ENCODE results near the gene CDX1. TPM values are rescaled to one million over a fixed set of nuclear protein-coding genes. Genes with fewer than 3 reads are reported as not detected.
"Not testable (repeated sequence)": the region's sequence is repeated elsewhere in the genome, so short reads cannot be mapped to it uniquely, and the experiment has no call there.

CDX1 gene
- total and polyA plus RNA-seq, 9 donors, result 0.12 to 6.0 (median 0.32) TPM

DNA sequence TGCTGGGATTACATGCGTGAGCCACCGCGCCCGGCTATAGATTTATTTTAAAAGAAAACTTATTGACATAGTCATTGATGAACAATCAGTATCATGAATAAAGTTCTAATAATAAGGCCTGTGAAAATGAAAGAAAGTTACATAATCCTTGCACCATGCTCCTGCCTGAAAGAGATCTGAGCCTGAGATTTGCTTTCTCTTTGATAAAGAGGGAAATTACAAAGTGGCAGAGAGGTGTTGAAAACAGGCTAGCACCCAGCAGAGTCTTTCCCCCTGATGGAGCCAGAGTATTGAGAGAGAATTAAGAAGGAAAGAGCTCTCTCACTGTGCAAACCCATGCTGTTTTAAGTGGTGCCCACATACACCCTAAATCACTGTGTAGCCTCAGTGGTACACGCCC is 60.5 kb downstream of the CDX1 start:
- Histone ChIP-seq H3K4me1 (ENCODE audit: control insufficient read depth, insufficient read depth, low read length) (no peaks in the 10 kb centered on the region), H3K36me3 (ENCODE audit: control insufficient read depth, insufficient read depth, low read length) (peaks cover 18% of the 10 kb centered on the region), H3K27ac (ENCODE audit: low read length) (no peak overlapping the region), H3K9me3 (replicated peaks; ENCODE audit: control insufficient read depth, low read depth, low read length) (no peaks in the 10 kb centered on the region), H3K27me3 (ENCODE audit: control insufficient read depth, insufficient read depth, low read length) (no peaks in the 10 kb centered on the region), H3K4me3 (ENCODE audit: low read length) (no peak overlapping the region)
- WGBS (ENCODE audit: insufficient coverage), result 92% methylated on average over 1 of the region's 5 CpGs
- no peak for DNase-seq

DNA sequence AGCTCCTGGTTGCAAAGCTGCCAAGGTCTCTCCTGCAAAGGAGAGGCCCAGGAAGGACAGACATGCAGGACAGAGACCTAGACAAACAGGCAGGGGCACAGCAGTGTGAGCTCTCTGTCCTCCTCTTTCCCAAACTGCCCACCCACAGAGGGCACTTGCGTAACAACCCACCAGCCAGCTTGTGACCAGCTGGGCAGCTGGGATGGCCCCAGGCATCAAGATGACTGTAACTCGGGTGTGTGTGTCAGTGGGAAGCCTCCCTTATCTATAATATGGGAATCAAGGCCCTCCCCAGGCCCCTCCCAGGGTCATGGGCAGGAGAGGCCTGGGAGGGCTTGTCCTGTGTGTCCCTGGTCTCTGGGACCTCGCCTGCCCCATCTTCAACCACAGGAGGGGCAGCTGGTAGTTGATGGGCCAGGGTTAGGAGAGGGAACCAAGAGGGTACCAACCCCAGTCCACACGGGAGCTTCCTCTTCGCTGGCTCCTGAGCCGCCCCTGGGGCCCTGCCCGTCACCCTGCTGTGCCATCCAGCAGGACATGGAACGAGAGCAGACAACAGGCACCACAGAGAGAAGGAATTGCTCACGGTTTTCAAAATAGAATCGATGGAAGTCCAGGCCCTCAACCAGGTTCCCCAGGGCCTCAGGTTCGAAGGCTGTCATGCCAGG is 61.2 kb downstream of the CDX1 start:
- H3K4me3 ChIP-seq (ENCODE audit: low read length), result no peak overlapping the region
- H3K36me3 ChIP-seq (ENCODE audit: control insufficient read depth, insufficient read depth, low read length), result peaks cover 20% of the 10 kb centered on the region
- no peaks in the 10 kb centered on the region for H3K27me3 ChIP-seq (ENCODE audit: control insufficient read depth, insufficient read depth, low read length)
- no peaks in the 10 kb centered on the region for H3K4me1 ChIP-seq (ENCODE audit: control insufficient read depth, insufficient read depth, low read length)
- 91% methylated on average over 6 of the region's 11 CpGs for WGBS (ENCODE audit: insufficient coverage)
- no peak overlapping the region for H3K27ac ChIP-seq (ENCODE audit: low read length)
- no peaks in the 10 kb centered on the region for H3K9me3 ChIP-seq (replicated peaks; ENCODE audit: control insufficient read depth, low read depth, low read length)
- DNase-seq, result no peak

DNA sequence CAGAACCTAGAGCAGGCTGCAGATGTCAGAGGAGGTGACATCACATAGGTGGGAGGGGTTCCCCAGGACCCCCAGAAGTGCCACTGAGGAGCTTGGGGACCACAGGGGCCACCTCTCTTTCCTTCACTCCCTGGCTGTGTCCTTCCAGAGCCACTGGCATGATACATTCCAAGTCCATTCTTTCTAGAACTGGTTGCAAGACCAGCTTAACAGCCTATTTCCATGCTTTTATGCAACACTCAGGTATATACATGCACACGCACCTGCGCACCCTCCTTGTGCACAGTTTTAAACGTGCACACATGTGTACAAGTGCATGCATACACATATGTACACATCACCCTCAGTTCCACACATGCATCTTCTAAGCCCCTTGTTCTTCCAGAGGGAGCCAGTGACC is 63.0 kb downstream of the CDX1 start:
- Histone ChIP-seq H3K27ac (ENCODE audit: low read length) (no peak overlapping the region), H3K4me1 (ENCODE audit: control insufficient read depth, insufficient read depth, low read length) (no peaks in the 10 kb centered on the region), H3K36me3 (ENCODE audit: control insufficient read depth, insufficient read depth, low read length) (peaks cover 19% of the 10 kb centered on the region), H3K4me3 (ENCODE audit: low read length) (no peak overlapping the region), H3K9me3 (replicated peaks; ENCODE audit: control insufficient read depth, low read depth, low read length) (no peaks in the 10 kb centered on the region), H3K27me3 (ENCODE audit: control insufficient read depth, insufficient read depth, low read length) (no peaks in the 10 kb centered on the region)
- WGBS (ENCODE audit: insufficient coverage), result 94% methylated on average over 3 of the region's 3 CpGs
- DNase-seq, result no peak

DNA sequence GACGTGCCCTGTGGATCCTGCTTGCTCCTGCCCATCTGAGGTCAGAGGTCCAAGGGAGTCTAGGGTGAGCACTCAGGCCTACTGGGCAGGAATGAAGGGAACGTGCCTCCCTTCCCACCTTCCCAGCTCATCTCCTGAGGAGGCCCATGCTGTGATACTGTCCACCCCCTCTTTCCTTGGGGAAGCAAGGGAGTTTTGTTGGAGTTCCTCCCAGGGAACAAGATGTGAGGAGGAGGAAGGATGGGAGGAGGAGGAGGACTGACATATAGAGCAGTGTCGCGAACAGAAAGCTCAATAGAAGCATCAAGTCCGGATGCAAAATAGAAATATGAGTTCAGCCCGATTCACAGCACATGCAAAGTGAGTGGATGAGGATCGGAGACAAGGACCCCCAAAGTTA is 64.3 kb downstream of the CDX1 start:
- Histone ChIP-seq H3K27ac (ENCODE audit: low read length) (no peak overlapping the region), H3K4me3 (ENCODE audit: low read length) (no peak overlapping the region), H3K27me3 (ENCODE audit: control insufficient read depth, insufficient read depth, low read length) (no peaks in the 10 kb centered on the region), H3K4me1 (ENCODE audit: control insufficient read depth, insufficient read depth, low read length) (peaks cover 4% of the 10 kb centered on the region), H3K36me3 (ENCODE audit: control insufficient read depth, insufficient read depth, low read length) (peaks cover 13% of the 10 kb centered on the region), H3K9me3 (replicated peaks; ENCODE audit: control insufficient read depth, low read depth, low read length) (no peaks in the 10 kb centered on the region)
- 66% methylated on average over 4 of the region's 7 CpGs for WGBS (ENCODE audit: insufficient coverage)
- no peak for DNase-seq

DNA sequence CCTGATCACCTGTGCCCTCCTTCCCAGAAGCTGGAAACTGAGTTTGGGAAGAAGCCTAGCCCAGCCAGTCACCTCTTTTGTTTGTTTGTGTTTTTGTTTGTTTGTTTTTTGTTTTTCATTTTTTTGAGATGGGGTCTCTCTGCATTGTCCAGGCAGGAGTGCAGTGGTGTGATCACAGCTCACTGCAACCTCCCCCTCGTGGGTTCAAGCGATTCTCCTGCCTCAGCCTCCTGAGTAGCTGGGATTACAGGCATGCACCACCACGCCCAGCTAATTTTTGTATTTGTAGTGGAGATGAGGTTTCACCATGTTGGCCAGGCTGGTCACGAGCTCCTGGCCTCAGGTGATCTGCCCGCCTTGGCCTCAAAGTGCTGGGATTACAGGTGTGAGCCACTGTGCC is 67.1 kb downstream of the CDX1 start:
- not testable (repeated sequence) for H3K4me1 ChIP-seq (ENCODE audit: control insufficient read depth, insufficient read depth, low read length); DNase-seq; H3K4me3 ChIP-seq (ENCODE audit: low read length); H3K27ac ChIP-seq (ENCODE audit: low read length); H3K27me3 ChIP-seq (ENCODE audit: control insufficient read depth, insufficient read depth, low read length); H3K36me3 ChIP-seq (ENCODE audit: control insufficient read depth, insufficient read depth, low read length); H3K9me3 ChIP-seq (replicated peaks; ENCODE audit: control insufficient read depth, low read depth, low read length)
- WGBS (ENCODE audit: insufficient coverage), result 90% methylated on average over 5 of the region's 5 CpGs

Other genes starting within 250 kb of the CDX1 start
- not detected for gene PDE6A, start 222.0 kb upstream of the CDX1 start, total RNA-seq
- under 1 TPM in 6 of 8 donors, not detected in 2; 0.03 to 0.35 (median 0.08) TPM for gene PDE6A, start 222.0 kb upstream of the CDX1 start, polyA plus RNA-seq (ENCODE audit: insufficient read depth in 1 of 8, insufficient read length in 8 of 8, low replicate concordance in 1 of 8)
- 11.9 TPM for gene SLC26A2, start 206.0 kb upstream of the CDX1 start, total RNA-seq
- 10 to 100 TPM in 6 of 8 donors, 1 to 10 TPM in 2; 8.6 to 14.5 (median 10.3) TPM for gene SLC26A2, start 206.0 kb upstream of the CDX1 start, polyA plus RNA-seq (ENCODE audit: insufficient read depth in 1 of 8, insufficient read length in 8 of 8, low replicate concordance in 1 of 8)
- 3.5 TPM for gene TIGD6, start 166.1 kb upstream of the CDX1 start, total RNA-seq
- 1 to 10 TPM; 1.7 to 3.2 (median 2.6) TPM for gene TIGD6, start 166.1 kb upstream of the CDX1 start, polyA plus RNA-seq (ENCODE audit: insufficient read depth in 1 of 8, insufficient read length in 8 of 8, low replicate concordance in 1 of 8)
- gene HMGXB3, start 166.0 kb upstream of the CDX1 start, total RNA-seq, result 14.5 TPM
- gene HMGXB3, start 166.0 kb upstream of the CDX1 start, polyA plus RNA-seq (ENCODE audit: insufficient read depth in 1 of 8, insufficient read length in 8 of 8, low replicate concordance in 1 of 8), result 10 to 100 TPM; 14.2 to 25.4 (median 18.2) TPM
- 9.2 TPM for gene CSF1R, start 80.2 kb upstream of the CDX1 start, total RNA-seq
- 10 to 100 TPM; 20.3 to 34.5 (median 27.6) TPM for gene CSF1R, start 80.2 kb upstream of the CDX1 start, polyA plus RNA-seq (ENCODE audit: insufficient read depth in 1 of 8, insufficient read length in 8 of 8, low replicate concordance in 1 of 8)
- 109 TPM for gene PDGFRB, start 10.9 kb upstream of the CDX1 start, total RNA-seq
- gene PDGFRB, start 10.9 kb upstream of the CDX1 start, polyA plus RNA-seq (ENCODE audit: insufficient read depth in 1 of 8, insufficient read length in 8 of 8, low replicate concordance in 1 of 8), result 100 to 1,000 TPM; 111 to 152 (median 129) TPM
- gene SLC6A7, start 23.3 kb downstream of the CDX1 start, total RNA-seq, result 0.35 TPM
- 1 to 10 TPM in 2 of 8 donors, under 1 TPM in 6; 0.31 to 1.3 (median 0.76) TPM for gene SLC6A7, start 23.3 kb downstream of the CDX1 start, polyA plus RNA-seq (ENCODE audit: insufficient read depth in 1 of 8, insufficient read length in 8 of 8, low replicate concordance in 1 of 8)
- gene CAMK2A, start 123.0 kb downstream of the CDX1 start, total RNA-seq, result 48.8 TPM
- 10 to 100 TPM; 38.5 to 79.9 (median 62.0) TPM for gene CAMK2A, start 123.0 kb downstream of the CDX1 start, polyA plus RNA-seq (ENCODE audit: insufficient read depth in 1 of 8, insufficient read length in 8 of 8, low replicate concordance in 1 of 8)
- 6.8 TPM for gene ARSI, start 136.1 kb downstream of the CDX1 start, total RNA-seq
- gene ARSI, start 136.1 kb downstream of the CDX1 start, polyA plus RNA-seq (ENCODE audit: insufficient read depth in 1 of 8, insufficient read length in 8 of 8, low replicate concordance in 1 of 8), result 10 to 100 TPM in 3 of 8 donors, 1 to 10 TPM in 5; 6.3 to 11.7 (median 9.5) TPM
- gene TCOF1, start 190.9 kb downstream of the CDX1 start, total RNA-seq, result 12.6 TPM
- 10 to 100 TPM; 21.7 to 26.1 (median 23.5) TPM for gene TCOF1, start 190.9 kb downstream of the CDX1 start, polyA plus RNA-seq (ENCODE audit: insufficient read depth in 1 of 8, insufficient read length in 8 of 8, low replicate concordance in 1 of 8)
- 50.2 TPM for gene CD74, start 246.1 kb downstream of the CDX1 start, total RNA-seq
- gene CD74, start 246.1 kb downstream of the CDX1 start, polyA plus RNA-seq (ENCODE audit: insufficient read depth in 1 of 8, insufficient read length in 8 of 8, low replicate concordance in 1 of 8), result 100 to 1,000 TPM in 1 of 8 donors, 10 to 100 TPM in 7; 53.9 to 104 (median 75.4) TPM

Data from muscle of leg (tissue), 11 donors.